GM18499 (cell line): ENCODE data around the gene DOCK1.

Experiments used
- ATAC-seq: cut with Tn5 transposase; IDR thresholded peaks from one replicate; pipeline ENCODE4 v1.9.1; 2021; ENCODE audit warnings: moderate number of reproducible peaks; ENCODE audit not compliant: insufficient read depth, unreplicated experiment

Gene DOCK1

DNA sequence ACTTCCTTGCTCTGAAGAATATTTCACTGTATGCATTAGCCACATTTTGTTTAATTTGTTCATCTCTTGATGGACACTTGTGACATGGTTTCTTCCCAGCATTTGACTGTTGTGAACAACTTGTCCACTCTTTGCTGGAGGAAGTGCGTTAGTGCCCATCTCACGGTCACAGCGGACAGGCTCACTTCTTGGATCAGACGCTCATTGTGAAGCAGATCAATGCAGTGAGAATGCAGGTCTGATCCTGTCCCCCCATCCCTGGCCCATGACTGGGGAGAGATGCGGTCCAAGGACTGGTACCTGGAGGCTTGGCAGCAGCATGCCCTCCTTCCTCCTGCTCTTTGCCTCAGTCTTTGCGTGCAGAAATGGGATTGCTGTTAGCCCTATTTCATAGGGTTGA is 41.5 kb downstream of the DOCK1 start:
- no peak for ATAC-seq

DNA sequence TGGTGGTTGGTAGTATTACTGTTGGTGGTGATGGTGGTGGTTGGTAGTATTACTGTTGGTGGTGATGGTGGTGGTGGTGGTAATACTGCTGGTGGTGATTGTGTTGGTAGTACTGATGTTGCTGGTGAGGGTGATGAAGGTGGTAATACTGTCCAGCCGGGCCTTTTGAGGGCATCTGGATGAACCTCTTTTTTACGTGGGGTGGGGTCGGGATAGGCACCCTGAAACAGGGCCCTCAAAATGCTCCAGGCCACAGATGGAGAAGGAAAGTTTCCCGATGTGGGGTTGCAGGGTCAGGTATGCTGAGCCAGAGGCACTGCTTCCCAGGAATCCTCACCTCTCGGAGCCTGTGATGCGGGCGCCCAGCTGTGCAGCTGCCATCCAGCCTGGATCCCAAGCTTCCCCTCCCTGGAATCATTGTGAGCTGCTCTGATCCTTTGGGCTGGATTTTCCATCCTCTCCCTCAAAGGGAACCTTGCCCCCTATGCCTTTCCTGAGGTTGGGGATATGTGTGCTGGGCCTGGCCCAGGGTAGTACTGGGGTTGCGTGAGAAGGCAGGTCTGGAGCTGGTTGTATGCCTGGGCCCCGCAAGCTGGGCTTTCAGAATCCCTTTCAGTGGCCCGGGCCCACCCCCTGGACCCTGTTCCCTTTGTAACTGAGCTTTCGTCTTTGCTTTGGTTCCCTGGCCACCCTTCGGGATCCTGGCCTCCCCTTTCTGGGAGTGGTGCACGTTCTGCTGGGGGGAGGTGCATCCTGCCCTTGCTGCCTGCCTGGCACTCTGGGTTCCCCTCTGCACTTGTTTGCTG is 43.3 kb downstream of the DOCK1 start:
- ATAC-seq: no peak

DNA sequence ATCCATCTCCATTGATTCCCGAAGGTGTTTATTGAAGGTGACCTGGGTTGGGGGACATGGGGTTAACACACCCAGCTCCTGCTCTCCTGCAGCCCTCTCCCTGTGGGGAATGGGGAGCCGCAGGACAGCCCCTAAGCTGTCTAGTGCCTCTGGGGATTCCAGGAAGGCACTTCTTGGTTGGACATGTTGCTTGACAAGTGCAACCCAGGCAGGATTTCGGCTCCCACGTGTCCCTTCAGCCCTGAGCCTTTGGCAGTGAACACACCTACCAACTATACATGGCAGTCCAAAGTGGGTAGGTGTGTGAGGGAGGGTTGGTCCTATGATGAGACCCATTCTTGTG is 43.9 kb downstream of the DOCK1 start:
- no peak for ATAC-seq

DNA sequence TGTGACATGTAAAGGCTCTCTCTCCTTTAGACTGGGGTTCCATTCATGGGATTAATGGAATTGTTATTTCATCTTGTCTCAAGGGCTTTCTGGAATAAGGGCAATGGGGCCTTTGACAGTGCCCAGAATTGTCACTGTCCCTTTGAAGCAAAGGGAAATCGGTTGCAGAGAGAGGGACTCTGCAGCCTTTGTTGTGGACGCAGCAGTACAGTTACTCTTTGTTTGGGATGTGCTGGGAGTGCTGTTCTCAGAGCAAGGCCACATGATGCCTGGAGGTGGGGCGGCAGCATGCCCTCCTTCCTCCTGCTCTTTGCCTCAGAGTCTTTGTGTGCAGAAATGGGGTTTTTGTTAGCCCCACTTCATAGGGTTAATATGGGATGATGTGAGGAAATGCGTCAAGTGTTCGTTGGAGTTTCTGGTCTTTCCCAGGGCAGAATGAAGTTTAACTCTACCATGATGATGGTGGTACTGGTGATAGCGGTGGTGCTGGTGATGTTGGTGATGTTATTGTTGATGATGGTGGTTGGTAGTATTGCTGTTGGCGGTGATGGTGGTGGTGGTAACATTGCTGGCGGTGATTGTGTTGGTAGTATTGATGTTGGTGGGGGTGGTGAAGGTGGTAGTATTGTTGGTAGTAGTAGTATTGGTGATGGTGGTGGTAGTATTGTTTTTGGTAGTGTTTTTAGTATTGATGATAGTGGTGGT is 45.3 kb downstream of the DOCK1 start:
- no peak for ATAC-seq

DNA sequence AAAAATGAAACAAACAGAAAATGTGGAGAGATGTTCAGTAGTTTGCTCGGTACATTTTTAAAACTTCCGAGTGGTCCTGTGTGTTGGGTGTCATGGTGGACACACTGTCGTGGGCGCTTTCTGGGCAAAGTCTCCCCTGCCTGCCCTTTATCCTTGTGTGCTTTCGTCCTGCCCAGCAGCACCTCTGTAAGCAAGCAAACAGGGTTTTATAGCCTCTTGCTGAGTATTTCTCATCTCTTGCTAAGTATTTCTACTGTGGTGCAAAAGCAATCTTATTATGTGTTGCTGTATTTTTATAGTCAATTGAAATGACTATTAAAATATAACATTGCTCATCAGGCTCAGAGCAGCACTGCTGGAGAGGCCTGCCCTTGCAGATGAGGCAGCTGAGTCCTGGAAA is 48.7 kb downstream of the DOCK1 start:
- ATAC-seq: no peak

DNA sequence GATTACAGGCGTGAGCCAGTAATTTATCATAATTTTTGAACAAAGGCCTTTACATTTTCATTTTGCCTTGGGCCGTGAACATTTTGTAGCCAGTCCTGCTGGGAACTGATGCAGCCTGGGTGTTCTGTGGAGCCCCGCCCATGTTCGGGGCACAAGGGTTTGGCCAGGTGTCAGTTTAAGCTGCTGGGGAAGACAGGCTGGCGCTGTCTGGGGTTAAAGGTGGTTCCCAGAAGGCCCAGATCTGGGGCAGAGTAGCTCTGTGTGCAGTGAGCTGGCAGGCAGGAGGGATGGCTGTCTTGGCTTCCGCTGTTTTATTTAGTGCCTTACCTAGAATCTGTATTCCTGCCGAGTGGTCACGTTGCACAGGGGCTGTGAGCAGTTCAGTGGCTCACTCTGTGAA is 50.2 kb downstream of the DOCK1 start:
- ATAC-seq: no peak

DNA sequence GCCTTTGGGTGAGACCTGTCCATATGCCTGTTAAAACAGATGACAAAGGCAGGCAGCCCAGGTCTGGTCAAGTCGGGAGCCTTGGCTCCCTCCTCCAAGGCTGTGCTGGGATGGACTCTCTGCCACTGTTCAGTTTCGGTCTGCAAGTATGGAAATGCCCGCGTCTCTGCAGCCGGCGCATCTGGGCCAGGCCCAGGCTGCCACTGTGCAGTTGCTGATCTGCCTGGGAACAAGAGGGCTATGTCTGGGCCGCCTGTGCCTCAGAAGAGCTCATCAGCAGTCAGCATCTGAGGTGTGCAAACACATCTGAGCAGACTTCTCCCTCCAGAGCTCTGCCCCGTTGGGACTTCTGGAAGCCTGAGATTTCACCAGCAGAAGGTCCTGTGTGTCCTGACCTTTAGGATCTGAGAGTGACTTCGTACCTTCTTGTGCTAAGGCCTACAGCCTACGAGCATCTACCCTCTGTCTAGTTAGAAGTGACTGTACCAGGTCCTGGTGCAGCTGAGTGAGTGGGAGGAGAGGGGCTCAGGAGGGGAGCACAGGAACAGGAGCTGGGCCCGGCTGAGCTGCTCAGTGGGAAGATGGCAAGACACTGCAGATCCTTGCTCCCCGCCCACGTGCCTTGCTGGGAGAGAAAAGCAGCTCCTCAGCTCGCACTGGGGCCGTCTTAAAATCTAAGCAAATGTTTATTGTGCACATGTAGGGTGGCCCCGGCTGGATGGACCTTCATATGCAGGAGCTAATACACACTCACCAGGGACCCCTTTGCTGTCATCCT is 50.9 kb downstream of the DOCK1 start:
- ATAC-seq: no peak

DNA sequence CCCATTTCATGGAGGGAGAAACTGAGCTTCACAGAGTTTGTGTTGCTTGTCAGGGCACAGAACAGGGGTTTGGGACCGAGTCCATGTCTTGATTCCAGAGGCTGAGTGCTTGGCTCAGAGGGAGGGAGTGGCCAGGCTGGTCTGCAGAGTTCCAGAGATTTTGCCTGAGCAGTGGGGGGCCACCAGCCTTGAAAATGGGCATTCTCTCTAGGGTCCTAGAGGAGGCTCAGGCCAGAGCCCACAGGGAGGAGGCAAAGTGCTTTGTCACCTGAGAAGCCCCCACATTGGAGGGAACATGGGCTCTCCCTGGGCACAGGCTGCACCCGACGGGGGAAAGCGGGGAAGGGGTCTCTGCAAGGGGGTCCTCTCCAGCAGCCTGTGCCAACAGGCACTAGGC is 51.5 kb downstream of the DOCK1 start:
- ATAC-seq: no peak

DNA sequence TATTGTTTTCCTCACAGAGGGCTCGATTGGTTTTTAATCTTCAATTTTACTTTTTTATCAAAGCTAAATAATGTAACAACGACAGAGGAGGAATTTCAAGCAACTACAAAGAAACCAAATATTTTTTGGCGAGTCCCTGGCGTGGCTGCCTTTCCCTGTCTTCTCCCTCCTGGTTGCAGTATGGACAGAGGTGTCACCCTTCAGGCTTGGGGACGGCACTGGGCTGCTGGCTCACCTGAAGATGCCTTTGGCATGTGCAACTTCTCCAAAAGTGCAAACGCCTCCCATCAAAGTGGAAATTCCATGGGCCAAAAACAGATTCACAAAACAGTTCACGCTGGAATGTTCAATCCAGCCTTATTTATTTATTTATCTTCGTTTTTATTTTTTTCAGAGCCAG is 51.9 kb downstream of the DOCK1 start:
- ATAC-seq: no peak

DNA sequence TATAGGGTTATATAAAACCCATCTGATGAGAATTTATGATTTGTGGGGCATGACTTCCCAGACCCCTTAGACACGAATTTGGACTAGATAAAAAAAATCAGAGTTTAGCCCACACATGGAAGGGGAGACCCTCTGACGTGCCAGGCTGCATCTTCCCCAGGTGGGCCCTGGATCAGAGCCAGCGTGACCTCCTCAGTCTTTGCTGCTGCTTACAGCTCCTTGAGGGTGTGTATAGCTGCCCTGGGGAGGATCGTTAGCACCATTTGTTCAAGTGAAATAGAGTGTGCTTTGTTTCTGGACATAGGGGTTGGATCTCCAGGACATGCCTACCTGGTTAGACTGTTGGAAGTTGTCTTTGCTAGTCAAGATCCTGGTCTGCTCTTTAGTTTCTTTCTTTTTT is 54.2 kb downstream of the DOCK1 start:
- ATAC-seq: no peak

DNA sequence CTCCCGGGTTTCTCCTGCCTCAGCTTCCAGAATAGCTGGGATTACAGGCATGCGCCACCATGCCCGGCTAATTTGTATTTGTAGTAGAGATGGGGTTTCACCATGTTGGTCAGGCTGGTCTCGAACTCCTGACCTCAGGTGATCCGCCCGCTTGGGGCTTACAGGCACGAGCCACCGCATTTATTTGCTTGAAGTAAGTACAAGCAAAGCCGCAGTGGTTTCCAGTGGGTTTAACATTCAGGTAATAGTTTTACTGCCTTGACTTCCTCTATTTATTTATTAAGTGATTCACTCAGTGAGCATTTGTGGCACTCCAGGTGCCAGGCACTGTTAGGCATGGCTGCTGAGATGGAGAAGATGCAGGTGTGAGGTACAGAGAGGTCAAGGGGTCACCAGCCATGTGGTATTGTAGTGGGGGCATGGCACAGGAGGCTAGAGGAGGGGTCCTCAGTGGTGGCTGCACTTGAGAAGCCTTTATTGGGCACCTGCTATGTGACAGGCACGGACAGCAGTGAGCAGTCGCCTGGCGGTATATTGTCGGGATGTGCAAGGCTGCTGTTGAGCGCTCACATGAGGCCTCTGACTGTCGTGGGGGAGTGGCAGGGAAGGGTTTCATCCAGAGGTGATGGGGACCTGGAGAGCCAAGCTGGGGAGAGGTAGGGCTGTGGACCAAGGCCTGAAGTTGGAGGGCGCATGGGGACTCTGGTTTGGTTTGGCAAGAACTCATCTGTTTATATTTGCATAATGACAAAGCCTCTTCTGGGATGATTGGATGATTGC is 54.9 kb downstream of the DOCK1 start:
- ATAC-seq: no peak

DNA sequence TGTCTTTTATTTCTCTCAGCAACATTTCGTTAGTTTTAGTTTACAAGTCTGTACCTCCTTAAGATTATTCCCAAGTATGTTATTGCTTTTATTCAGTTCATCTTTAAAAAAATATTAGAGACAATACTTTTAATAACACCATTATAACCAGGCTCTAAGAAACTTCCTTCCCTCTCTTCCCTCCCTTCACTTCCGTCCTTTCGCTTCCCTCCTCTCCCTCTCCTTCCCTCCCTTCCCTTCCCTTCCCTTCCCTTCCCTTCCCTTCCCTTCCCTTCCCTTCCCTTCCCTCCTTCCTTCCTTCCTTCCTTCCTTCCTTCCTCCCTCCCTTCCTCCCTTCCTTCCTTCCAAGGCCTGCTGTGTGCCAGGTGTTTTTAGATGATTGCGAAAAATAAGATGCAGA is 58.1 kb downstream of the DOCK1 start:
- no peak for ATAC-seq

DNA sequence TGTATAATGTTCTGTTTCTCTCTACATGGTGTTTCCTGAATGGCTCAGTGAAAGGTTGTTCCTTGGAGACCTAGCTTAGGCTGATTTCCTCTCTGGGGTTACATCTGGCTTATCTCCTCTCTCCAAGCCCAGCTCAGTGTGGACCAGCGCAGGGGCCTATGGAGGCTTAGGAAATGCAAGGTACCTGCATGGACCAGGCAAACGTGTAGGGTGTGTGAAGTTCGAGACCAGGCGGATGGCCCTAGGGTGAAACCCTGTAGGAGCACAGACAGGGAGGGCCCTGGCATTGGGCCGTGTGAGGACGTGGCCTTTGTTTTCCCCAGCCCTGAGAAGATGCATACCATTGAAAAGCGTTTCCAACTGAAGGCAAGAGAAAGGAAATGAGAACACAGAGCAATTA is 59.0 kb downstream of the DOCK1 start:
- no peak for ATAC-seq

DNA sequence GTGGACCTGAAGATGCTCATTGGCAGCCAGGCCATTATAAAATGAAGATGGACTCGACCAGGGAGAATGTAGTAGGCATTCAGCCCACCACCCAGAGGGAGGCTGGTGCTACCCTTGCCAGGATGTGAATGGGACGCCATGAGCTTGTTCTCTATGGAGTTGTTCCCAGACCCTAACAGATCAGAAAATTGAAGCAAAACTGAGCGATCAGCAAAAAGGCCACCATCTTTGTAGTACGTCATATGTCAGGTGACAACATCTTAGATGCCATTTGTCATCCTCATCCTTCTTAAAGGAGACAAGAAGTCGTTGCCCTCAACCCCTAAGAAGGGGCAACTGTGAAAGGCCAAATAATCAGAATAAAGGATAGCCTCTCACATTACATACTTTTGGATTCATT is 61.7 kb downstream of the DOCK1 start:
- no peak for ATAC-seq

DNA sequence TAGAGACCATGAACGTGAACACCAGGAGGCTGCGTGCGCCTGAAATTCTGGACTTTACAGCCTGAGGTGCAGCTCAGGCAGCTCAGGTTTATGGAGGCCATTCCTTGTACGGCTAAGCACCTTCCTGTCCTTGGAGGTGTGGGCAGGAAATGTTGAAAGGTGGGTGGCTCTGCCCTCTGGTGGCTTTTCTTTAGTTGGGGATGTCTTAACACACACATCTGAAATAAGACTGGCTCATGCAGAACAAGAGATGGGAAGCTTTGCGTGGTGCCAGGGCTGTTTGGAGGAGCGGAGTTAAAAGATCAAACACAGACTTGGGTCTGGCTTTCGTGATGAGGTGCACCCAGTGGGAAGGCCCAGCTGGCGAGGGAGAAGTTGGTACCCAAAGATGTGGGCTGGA is 64.1 kb downstream of the DOCK1 start:
- ATAC-seq: no peak

DNA sequence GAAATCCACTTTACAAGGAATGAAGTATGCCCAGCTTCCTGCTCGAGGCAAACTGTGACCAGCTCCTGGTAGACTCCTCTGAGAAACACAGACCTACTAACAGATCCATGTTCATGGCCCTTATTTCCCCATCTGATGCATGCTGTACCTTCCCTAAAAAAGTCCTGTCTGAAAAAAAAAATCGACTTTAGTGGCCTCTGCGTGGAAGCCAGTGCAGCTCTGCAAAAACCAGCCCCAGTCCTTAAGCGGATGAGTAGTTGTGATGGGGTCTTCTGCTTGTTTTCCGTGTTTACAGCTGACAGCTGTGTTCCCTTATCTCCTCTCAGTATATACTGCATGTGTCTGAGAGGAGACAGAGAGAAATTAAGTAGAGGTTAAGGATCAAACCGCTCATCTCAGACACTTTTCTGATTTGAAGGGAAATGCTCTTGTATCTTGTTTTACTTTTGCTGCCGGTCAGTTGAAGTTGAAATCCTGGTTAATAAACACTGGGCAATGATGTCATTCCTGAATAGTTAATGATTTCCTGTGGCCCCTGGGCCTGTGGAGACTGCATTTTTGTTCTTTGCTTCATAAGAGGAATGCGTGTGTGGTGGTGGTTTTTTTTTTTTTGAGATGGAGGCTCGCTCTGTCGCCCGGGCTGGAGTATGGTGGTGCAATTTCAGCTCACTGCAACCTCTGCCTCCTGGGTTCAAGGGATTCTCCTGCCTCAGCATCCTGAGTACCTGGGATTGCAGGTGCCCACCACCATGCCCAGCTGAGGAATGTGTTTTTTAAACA is 67.6 kb downstream of the DOCK1 start:
- no peak for ATAC-seq

DNA sequence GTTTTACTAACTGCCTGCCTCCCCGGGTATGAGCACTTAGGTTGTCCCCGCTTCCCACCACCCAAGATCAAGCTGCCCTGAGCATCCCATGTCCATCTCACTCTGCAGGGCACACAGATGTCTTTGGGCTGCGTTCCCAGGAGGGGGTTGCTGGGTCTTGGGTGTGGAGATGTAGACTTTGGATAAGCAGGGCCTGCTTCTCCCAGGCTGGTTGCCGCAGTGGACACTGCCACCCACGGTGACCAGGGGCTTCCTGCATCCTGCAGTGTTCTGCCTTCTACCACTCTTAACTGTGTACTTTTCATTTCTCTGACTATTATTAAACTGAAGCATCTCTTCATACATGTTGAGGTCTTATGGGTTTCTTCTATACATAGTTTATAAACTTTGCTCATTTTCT is 70.0 kb downstream of the DOCK1 start:
- no peak for ATAC-seq

DNA sequence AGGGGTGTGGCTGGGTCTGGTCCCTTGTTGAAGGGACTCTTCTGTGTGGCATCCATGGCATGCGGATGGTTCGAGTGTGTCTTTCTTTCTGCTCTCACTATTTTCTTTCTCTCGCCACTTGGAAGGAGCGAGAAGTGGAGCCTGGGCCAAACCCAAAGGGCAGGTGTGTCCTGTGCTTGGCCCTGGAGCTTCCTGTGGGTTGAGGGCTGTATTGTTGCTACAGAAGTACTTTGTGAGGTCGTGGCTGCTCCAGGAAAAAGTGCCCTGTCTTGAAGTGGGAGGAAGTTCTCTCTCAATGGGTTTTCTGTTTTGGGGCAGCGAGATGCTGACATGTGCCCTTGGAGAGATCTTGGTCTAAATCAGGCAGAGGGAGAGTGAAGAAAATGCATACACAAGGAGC is 72.0 kb downstream of the DOCK1 start:
- no peak for ATAC-seq

DNA sequence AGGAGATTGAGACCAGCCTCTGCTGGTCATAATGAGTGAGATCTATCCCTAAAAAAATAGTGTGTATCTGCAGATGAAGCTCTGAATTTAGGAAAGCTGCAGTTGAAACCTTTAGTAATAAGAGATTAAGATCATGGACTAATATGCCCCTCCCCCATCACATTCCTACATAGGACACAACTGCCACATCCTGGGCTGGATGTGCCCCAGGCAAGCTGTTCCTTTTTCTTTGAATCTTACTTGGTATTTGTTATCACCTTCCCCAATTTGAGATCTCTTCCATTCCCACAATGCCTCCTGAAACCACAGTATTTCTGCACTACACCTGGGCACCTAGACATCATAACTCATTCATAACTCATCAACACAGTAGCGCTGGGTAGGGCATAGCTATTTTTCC is 74.1 kb downstream of the DOCK1 start:
- ATAC-seq: no peak

DNA sequence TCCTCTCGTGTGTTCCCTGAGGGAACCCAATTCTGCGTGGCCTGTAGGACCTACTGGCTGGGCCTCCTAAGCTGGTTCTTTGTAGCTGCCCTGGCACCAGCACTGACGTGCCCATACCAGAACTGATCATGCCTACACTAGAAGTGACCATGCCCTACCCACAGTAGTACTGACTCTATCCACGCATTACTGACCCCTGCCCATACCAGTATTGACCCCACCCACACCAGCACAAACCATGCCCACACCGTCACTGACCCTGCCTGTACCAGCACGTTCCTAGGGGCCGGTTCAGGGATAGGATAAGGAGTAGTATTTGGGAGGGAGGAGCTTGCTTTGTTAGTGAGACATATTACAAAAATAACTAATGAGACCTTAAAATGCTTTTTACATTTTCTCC is 88.0 kb downstream of the DOCK1 start:
- ATAC-seq: no peak
